Measurements from ENCODE around the gene RNASEH2A. TPM values are rescaled to one million over a fixed set of nuclear protein-coding genes. Genes with fewer than 3 reads are reported as not detected.
A peak's percentile ranks its signal among the peaks of the same experiment; 100 is the strongest.

Gene RNASEH2A
- total and polyA plus RNA-seq, 2 of the 13 experiments (the other 11 are each of a cell fraction or from before 2014, with no cell fraction given), result 25.1 to 35.8 TPM

- TF ChIP-seq PHF8 (CRISPR knock-in tag; IDR thresholded peaks at IDR 0.05) (0 out of 2 replicates have a peak, but pooled peaks have one; percentile 30), ZNF558 (CRISPR knock-in tag; IDR thresholded peaks at IDR 0.05; ENCODE audit: borderline replicate concordance) (no peak), POLR2AphosphoS5 (IDR thresholded peaks at IDR 0.05; ENCODE audit: low read depth, low read length) (no peak), KDM5B (CRISPR knock-in tag; IDR thresholded peaks at IDR 0.05; ENCODE audit: borderline replicate concordance) (no peak), ZBTB4 (CRISPR knock-in tag; IDR thresholded peaks at IDR 0.05; ENCODE audit: borderline replicate concordance) (no peak), IKZF1 (IDR thresholded peaks at IDR 0.05) (no peak), ZFX (CRISPR knock-in tag; IDR thresholded peaks at IDR 0.05; ENCODE audit: low read depth) (peak; percentile 64), CCAR2 (optimal IDR thresholded peaks at IDR 0.05; ENCODE audit: low read depth, low read length) (no peak), ZNF235 (CRISPR knock-in tag; IDR thresholded peaks at IDR 0.05; ENCODE audit: borderline replicate concordance) (0 out of 2 replicates have a peak, but pooled peaks have one; percentile 46), ATAD3A (CRISPR knock-in tag; IDR thresholded peaks at IDR 0.05) (no peak), SATB2 (CRISPR knock-in tag; IDR thresholded peaks at IDR 0.05) (no peak), RNF2 (conservative IDR thresholded peaks at IDR 0.05; ENCODE audit: low read depth) (no peak; the same call in 1 of the 2 replicates), PHF21A (CRISPR knock-in tag; IDR thresholded peaks at IDR 0.05) (no peak), SP2 (CRISPR knock-in tag; IDR thresholded peaks at IDR 0.05) (no peak), SNRNP70 (IDR thresholded peaks at IDR 0.05; ENCODE audit: low read depth, low read length) (no peak)
- TF ChIP-seq, protein P1, sequence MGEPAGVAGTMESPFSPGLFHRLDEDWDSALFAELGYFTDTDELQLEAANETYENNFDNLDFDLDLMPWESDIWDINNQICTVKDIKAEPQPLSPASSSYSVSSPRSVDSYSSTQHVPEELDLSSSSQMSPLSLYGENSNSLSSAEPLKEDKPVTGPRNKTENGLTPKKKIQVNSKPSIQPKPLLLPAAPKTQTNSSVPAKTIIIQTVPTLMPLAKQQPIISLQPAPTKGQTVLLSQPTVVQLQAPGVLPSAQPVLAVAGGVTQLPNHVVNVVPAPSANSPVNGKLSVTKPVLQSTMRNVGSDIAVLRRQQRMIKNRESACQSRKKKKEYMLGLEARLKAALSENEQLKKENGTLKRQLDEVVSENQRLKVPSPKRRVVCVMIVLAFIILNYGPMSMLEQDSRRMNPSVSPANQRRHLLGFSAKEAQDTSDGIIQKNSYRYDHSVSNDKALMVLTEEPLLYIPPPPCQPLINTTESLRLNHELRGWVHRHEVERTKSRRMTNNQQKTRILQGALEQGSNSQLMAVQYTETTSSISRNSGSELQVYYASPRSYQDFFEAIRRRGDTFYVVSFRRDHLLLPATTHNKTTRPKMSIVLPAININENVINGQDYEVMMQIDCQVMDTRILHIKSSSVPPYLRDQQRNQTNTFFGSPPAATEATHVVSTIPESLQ (CRISPR knock-in tag; conservative IDR thresholded peaks at IDR 0.05), result no peak
- TF ChIP-seq, protein P2, sequence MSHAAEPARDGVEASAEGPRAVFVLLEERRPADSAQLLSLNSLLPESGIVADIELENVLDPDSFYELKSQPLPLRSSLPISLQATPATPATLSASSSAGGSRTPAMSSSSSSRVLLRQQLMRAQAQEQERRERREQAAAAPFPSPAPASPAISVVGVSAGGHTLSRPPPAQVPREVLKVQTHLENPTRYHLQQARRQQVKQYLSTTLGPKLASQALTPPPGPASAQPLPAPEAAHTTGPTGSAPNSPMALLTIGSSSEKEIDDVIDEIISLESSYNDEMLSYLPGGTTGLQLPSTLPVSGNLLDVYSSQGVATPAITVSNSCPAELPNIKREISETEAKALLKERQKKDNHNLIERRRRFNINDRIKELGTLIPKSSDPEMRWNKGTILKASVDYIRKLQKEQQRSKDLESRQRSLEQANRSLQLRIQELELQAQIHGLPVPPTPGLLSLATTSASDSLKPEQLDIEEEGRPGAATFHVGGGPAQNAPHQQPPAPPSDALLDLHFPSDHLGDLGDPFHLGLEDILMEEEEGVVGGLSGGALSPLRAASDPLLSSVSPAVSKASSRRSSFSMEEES (CRISPR knock-in tag; IDR thresholded peaks at IDR 0.05), result no peak
- TF ChIP-seq, protein P3, sequence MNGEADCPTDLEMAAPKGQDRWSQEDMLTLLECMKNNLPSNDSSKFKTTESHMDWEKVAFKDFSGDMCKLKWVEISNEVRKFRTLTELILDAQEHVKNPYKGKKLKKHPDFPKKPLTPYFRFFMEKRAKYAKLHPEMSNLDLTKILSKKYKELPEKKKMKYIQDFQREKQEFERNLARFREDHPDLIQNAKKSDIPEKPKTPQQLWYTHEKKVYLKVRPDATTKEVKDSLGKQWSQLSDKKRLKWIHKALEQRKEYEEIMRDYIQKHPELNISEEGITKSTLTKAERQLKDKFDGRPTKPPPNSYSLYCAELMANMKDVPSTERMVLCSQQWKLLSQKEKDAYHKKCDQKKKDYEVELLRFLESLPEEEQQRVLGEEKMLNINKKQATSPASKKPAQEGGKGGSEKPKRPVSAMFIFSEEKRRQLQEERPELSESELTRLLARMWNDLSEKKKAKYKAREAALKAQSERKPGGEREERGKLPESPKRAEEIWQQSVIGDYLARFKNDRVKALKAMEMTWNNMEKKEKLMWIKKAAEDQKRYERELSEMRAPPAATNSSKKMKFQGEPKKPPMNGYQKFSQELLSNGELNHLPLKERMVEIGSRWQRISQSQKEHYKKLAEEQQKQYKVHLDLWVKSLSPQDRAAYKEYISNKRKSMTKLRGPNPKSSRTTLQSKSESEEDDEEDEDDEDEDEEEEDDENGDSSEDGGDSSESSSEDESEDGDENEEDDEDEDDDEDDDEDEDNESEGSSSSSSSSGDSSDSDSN (CRISPR knock-in tag; IDR thresholded peaks at IDR 0.05), result peak; percentile 56
- TF ChIP-seq, protein P4, sequence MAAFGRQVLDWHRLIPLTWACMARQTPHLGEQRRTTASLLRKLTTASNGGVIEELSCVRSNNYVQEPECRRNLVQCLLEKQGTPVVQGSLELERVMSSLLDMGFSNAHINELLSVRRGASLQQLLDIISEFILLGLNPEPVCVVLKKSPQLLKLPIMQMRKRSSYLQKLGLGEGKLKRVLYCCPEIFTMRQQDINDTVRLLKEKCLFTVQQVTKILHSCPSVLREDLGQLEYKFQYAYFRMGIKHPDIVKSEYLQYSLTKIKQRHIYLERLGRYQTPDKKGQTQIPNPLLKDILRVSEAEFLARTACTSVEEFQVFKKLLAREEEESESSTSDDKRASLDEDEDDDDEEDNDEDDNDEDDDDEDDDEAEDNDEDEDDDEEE (CRISPR knock-in tag; IDR thresholded peaks at IDR 0.05), result peak; percentile 61; the same call in 1 of the 2 replicates
These were observed 48.7 kb upstream of the RNASEH2A start (continued) for GRCh38 chr19:12757544-12758274.
